Fibroblast of lung (primary cell): ENCODE results near the gene CPLANE2. TPM values are rescaled to one million over a fixed set of nuclear protein-coding genes. Genes with fewer than 3 reads are reported as not detected.

Experiments
- DNase-seq, 2 donors: peaks; one replicate each; pipeline versions ENCODE4 v3.0.0 to v3.0.0-alpha.2; 2010; ENCODE audit warnings: low read depth in 2 of 2
- H2AFZ ChIP-seq: 2 replicates; pipeline ENCODE4 v1.5.1; 2012; ENCODE audit warnings: low read length, control low read depth, inconsistent platforms
- H3K27ac ChIP-seq: 2 replicates; pipeline ENCODE4 v1.5.1; 2011; ENCODE audit warnings: low read length, control low read depth; ENCODE audit not compliant: insufficient read depth
- H3K27me3 ChIP-seq: 2 replicates; pipeline ENCODE4 v1.5.1; 2011; ENCODE audit warnings: mild to moderate bottlenecking, low read length; ENCODE audit not compliant: control insufficient read depth, insufficient read depth
- H3K36me3 ChIP-seq: 2 replicates; pipeline ENCODE4 v1.5.1; 2011; ENCODE audit warnings: low read length; ENCODE audit not compliant: control insufficient read depth, insufficient read depth
- H3K4me1 ChIP-seq: 2 replicates; pipeline ENCODE4 v1.5.1; 2011; ENCODE audit warnings: low read length; ENCODE audit not compliant: control insufficient read depth, insufficient read depth; ENCODE audit errors: extremely low read depth
- H3K4me2 ChIP-seq: 2 replicates; pipeline ENCODE4 v1.5.1; 2011; ENCODE audit warnings: low read length, control low read depth; ENCODE audit not compliant: insufficient read depth; ENCODE audit errors: extremely low read depth
- H3K4me3 ChIP-seq, 4 experiments: fragments of 200-600 bp in 1 of 4; sonication (generic) in 1 of 4; replicated peaks in 1 of 4; 2 replicates each; pipeline ENCODE4 v1.5.1; 2011 to 2016; ENCODE audit warnings: low read length in 4 of 4, low read depth in 3 of 4, mild to moderate bottlenecking in 3 of 4, control low read depth in 2 of 4, inconsistent platforms in 1 of 4, mixed read lengths in 1 of 4; ENCODE audit not compliant: insufficient read depth in 1 of 4; ENCODE audit errors: control extremely low read depth in 1 of 4
- H3K79me2 ChIP-seq: 2 replicates; pipeline ENCODE4 v1.5.1; 2012; ENCODE audit warnings: mild to moderate bottlenecking, low read length, inconsistent platforms; ENCODE audit not compliant: control insufficient read depth, insufficient read depth
- H3K9ac ChIP-seq: 2 replicates; pipeline ENCODE4 v1.5.1; 2011; ENCODE audit warnings: mild to moderate bottlenecking, low read length, control low read depth; ENCODE audit not compliant: insufficient read depth
- H3K9me3 ChIP-seq: 2 replicates; pipeline ENCODE4 v1.5.1; 2012; ENCODE audit warnings: low read depth, low read length; ENCODE audit not compliant: control insufficient read depth, insufficient read depth
- H4K20me1 ChIP-seq: 2 replicates; pipeline ENCODE4 v1.5.1; 2011; ENCODE audit warnings: low read length; ENCODE audit not compliant: control insufficient read depth, insufficient read depth; ENCODE audit errors: extremely low read depth
- CTCF ChIP-seq, 2 donors: IDR thresholded peaks in 1 of 2; conservative IDR thresholded peaks in 1 of 2; 1 replicate in 1 of 2; 2 replicates in 1 of 2; pipeline ENCODE4 v1.5.1; 2011 to 2012; ENCODE audit warnings: low read length in 2 of 2, control low read depth in 1 of 2, inconsistent platforms in 1 of 2, low read depth in 1 of 2, mild to moderate bottlenecking in 1 of 2
- EZH2 ChIP-seq: IDR thresholded peaks from 2 replicates; pipeline ENCODE4 v1.5.1; 2012; ENCODE audit warnings: low read length, control low read depth, mild to moderate bottlenecking; ENCODE audit errors: missing control alignments
- polyA plus RNA-seq, 2 donors: library from polyadenylated mRNA; depleted of rRNA in 1 of 2; stranded (reverse) in 1 of 2; unstranded in 1 of 2; fragments of >200 nt; gene quantifications; 2 replicates each; pipeline ENCODE4 v1.2.1, GENCODE V29; 2011 to 2012; ENCODE audit warnings: missing spikeins in 1 of 2
- total RNA-seq: library from RNA; depleted of rRNA; stranded (reverse); fragments of >200 nt; gene quantifications from 2 replicates; pipeline ENCODE4 v1.2.1, GENCODE V29; 2014

CPLANE2 gene
- total and polyA plus RNA-seq, 2 donors (not counting 1 experiment from before 2014, with no cell fraction given) = 4.0 to 19.2 TPM

DNA sequence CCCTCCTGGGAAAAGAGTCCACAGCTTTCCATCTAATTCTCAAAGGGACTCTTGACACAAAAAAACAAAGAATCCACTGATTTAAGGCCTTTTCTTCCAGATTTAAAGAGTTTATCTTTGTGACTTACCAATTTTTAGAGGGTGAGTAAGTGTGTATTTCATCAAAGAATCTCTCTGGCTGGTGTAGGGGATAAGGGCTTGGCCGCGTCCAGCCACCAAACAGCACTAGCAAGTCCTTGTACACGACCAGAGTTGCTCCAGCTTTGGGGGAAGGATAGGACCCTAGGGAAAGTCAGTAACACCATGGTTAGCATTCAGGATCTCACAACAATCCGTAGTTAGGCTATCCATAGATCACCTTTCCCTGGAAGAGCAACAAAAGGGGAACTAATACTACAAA is 19.5 kb upstream of the CPLANE2 start:
- Histone ChIP-seq H3K9me3 (no peaks in the 10 kb centered on the region), H3K36me3 (peaks cover 2% of the 10 kb centered on the region), H3K4me2 (no peak overlapping the region), H3K27ac (no peak overlapping the region), H2AFZ (no peak overlapping the region), H4K20me1 (no peaks in the 10 kb centered on the region), H3K9ac (no peak overlapping the region), H3K4me1 (peaks cover 2% of the 10 kb centered on the region), H3K4me3 (no peak overlapping the region), H3K79me2 (no peaks in the 10 kb centered on the region), H3K27me3 (no peaks in the 10 kb centered on the region)
- DNase-seq = no peak
- TF ChIP-seq EZH2 = no peak
- no peak for TF ChIP-seq CTCF (conservative IDR thresholded peaks at IDR 0.05 in 1 of 2, IDR thresholded peaks at IDR 0.05 in 1 of 2; ENCODE audit: low read depth in 1 of 2, low read length in 2 of 2)

DNA sequence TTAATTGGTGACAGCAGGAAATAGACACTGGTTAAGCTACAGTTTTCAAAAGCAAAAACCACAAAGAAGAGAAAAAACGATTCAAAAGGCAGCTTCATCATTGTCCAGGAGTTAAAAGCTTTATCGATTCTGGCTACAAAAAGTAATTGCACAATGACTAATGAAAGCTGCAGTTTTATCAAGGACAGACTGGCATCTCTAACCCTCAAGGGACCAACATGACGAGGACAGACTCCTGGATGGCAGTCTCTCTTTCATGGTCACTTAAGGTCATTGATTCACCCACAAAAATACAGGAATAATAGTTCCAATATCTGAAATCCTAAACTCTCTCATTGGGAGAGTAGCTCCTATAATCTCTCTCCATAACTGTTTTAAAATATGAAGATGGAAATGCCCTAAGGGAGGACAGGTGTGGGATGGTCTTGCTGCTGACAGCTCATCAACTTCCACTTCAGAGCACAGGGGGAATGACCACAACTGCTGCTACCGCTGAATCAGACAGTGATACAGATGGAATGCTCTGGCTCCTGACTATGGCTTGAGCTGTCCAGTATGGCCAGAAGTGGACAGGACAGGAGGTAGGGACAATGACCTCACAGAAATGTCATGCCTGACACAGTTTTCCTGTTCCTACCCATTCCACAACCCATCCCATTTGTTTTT is 17.4 kb upstream of the CPLANE2 start:
- no peaks in the 10 kb centered on the region for H4K20me1 ChIP-seq
- H3K27ac ChIP-seq = no peak overlapping the region
- no peak overlapping the region for H3K4me3 ChIP-seq
- peaks cover 2% of the 10 kb centered on the region for H3K36me3 ChIP-seq
- no peak overlapping the region for H2AFZ ChIP-seq
- H3K4me1 ChIP-seq = peaks cover 6% of the 10 kb centered on the region
- H3K79me2 ChIP-seq = no peaks in the 10 kb centered on the region
- no peak overlapping the region for H3K9ac ChIP-seq
- peak in 1 of 2 donors; percentile 76 for DNase-seq
- H3K4me2 ChIP-seq = no peak overlapping the region
- H3K27me3 ChIP-seq = no peaks in the 10 kb centered on the region
- H3K9me3 ChIP-seq = no peaks in the 10 kb centered on the region
- no peak for TF ChIP-seq CTCF (conservative IDR thresholded peaks at IDR 0.05 in 1 of 2, IDR thresholded peaks at IDR 0.05 in 1 of 2; ENCODE audit: low read depth in 1 of 2, low read length in 2 of 2)
- no peak for TF ChIP-seq EZH2

DNA sequence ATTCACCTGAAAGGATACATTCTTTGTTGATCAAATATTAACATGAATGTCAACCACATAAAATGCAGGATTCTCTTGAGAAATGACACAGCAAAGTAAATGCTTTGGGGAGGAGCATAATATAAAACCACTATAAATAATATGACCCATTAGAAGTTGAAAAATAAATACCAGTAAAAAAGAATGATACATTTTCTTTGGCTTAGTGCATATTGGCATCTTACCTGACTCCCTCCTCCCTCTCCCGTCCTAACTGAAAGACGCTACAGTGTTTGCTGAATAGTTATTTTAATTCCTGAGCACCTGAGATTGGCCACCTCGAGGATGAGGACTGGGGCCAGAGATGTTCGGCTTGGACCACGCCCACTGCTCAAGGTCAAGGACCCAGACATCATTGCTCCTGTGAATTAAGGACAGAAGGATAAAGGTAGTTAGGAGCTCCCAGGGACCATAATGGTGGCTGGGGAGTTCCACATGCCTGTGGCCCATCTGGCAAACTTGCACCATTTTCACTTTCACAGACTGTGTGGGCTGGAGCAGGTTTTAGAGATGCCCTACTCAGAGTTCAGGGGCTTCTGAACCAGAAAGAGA is 16.4 kb upstream of the CPLANE2 start:
- no peak for TF ChIP-seq EZH2
- no peak for TF ChIP-seq CTCF (conservative IDR thresholded peaks at IDR 0.05 in 1 of 2, IDR thresholded peaks at IDR 0.05 in 1 of 2; ENCODE audit: low read depth in 1 of 2, low read length in 2 of 2)
- Histone ChIP-seq H3K79me2 (no peaks in the 10 kb centered on the region), H3K4me3 (no peak overlapping the region), H3K9me3 (no peaks in the 10 kb centered on the region), H4K20me1 (no peaks in the 10 kb centered on the region), H3K27me3 (no peaks in the 10 kb centered on the region), H3K36me3 (peaks cover 2% of the 10 kb centered on the region), H3K9ac (no peak overlapping the region), H2AFZ (no peak overlapping the region), H3K4me1 (peaks cover 13% of the 10 kb centered on the region), H3K4me2 (no peak overlapping the region), H3K27ac (no peak overlapping the region)
- DNase-seq = no peak
